Stimulated activated CD8-positive, alpha-beta memory T cell treated with anti-CD3 and anti-CD28 coated beads, Interleukin-4, amount 100 ng/mL, for 1 hour (primary cell): ENCODE results near the gene PDRG1.

Source experiments
- DNase-seq, 2 donors: peaks; one replicate each; pipeline ENCODE4 v3.0.0-alpha.2; 2020; ENCODE audit warnings: low read depth in 2 of 2, low spot score in 1 of 2

Gene PDRG1

GRCh38 chr20:31951530-31952453 is at the start of gene PDRG1:
TSS of gene PDRG1 (minus strand) at chr20:31952046. CDS start at chr20:31951961, 85 bp downstream.
- DNase-seq: peak; percentile 94 to 96

DNA sequence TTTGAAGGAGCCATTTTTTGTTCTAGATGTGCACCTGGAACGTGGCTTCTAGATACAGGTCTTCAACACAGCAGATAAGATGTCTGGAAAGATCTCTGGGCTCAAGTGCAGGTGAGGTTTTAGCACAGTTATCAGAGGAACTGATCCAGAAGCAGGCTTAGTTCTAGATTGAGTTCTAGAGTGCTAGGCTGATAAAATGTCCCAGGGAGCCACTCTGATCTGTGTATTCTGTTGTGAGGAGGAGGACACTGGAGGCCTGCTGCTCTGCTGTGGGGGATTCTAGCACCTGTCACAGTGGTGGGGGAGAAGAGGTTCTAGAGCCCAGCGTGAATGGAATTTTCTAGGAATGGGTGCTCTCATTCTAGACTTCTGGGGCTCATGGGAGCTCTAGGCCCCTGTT is 46.4 kb upstream of the PDRG1 start:
- no peak for DNase-seq

DNA sequence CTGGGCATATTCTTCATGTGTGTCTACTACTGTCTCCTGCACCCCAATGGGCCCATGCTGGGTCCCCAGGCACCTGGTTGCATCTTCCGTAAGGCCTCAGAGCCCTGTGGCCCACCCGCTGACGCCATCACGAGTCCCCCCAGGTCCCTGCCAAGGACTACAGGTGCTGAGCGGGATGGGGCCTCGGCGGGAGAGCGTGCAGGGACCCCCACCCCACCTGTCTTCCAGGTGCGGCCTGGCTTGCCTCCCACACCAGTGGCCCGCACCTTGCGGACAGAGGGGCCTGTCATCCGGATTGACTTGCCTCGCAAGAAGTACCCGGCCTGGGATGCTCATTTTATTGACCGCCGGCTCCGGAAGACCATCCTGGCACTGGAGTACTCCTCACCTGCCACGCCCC is 45.1 kb upstream of the PDRG1 start:
- no peak for DNase-seq

DNA sequence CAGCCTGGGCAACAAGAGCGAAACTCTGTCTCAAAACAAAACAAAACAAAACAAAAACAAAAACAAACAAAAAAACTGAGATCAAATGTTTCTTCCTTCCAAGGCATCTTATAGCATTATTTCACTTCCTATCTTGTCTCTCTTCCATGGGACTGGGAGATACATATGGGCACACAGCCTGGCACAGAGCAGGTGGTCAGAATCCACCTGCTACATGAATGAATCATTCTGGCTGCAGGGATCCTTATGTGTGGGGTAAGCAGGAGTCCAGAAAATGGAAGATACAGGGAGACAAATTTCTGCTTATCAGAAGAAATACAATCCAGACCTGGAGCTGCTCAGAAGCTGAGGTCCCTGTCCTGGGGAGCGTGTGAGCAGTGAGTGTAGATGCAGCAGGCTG is 40.2 kb upstream of the PDRG1 start:
- no peak for DNase-seq

DNA sequence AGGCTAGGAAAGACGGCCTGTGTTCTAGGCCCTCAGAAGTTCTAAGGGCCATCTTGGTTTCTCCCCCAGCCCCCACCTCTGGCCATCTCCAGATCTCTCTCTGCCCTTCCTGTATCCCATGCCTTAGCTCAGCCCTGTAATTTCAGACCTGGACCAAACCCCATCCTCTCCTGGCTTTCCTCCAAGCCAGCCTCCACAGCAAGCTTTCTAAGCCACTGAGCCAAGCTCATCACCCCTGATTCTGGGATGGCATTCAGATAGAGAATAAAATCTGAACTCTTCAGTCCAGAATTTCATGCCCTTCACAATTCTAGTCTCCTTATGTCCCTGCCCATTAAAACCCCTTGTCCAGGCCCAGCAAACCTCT is 39.5 kb upstream of the PDRG1 start:
- DNase-seq: no peak

- no peak for DNase-seq
Observed at GRCh38 chr20:31990641-31991338, 38.9 kb upstream of the PDRG1 start.

GRCh38 chr20:31989030-31989645 is 37.3 kb upstream of the PDRG1 start:
- DNase-seq: no peak

DNA sequence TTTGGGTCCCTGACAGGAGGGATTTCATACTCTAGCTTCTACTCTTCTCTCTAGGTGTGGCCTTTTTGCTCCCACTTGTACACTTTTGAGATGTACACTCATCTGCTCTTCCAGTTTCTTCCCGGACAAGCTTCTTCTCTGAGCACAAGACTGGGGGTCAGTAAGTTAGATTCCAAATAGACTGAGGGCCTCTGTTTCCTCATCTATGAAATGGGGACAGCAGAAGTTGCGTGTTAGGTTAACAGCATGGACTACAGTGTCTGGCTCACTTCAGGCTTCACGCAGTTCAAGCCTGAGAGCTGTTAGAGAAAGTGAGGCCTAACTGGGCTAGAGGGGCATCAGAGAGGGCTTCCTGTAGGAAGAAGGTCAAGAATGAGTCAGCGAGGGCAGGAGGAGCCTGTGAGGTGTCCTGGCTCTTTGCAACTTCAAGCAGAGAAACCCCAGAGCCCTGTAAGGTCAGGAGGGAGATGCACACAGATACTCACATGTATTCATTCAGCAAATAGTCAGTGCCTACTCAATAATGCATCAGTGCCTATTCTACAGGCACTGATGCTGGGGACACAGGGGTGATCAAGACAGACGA is 36.7 kb upstream of the PDRG1 start:
- DNase-seq: no peak

- no peak for DNase-seq
Observed at GRCh38 chr20:31987744-31988143, 35.9 kb upstream of the PDRG1 start.

GRCh38 chr20:31984981-31985471 is 33.2 kb upstream of the PDRG1 start:
- no peak for DNase-seq

- no peak for DNase-seq
Observed at GRCh38 chr20:31981784-31982183, 29.9 kb upstream of the PDRG1 start.

- DNase-seq: no peak
Observed at GRCh38 chr20:31979713-31980426, 28.0 kb upstream of the PDRG1 start.

DNA sequence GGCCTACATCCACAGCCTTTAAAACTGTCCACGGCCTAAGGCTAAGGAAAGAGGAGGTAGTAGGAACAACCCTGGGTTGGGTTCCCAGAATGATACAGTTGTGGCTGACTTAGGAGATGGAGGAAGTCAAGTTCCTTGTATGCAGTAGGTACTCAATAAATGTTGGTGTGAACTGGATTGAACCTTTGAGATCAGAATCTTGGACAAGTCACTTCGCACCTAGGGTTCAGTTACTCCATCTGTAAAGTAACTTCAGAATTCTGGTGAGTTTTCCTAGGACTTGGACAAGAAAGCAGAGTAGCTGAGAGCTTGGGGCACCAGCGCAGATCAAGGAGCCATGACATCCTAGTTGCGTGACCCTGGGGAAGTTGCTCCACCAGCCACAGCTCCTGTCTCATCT is 25.2 kb upstream of the PDRG1 start:
- no peak for DNase-seq

DNA sequence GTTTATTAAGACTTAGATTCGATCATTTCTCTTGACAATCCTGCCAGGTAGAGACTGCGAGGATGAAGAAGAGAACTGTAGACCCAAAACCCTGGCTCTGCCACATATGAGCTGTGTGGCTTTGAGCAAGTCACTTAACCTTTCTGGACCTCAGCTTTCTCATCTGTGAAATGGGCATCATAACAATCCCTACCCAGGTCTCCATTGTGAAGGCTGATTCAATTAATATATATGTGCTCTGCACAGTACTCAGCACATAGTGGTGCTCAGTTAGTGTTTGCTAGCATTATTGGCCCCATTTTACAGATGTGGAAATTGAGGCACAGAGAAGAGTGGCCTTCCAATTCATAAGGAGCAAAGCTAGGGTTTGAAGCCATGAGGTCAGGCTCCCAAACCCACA is 24.0 kb upstream of the PDRG1 start:
- DNase-seq: no peak

- DNase-seq: no peak
Observed at GRCh38 chr20:31974951-31975487, 23.2 kb upstream of the PDRG1 start.

DNA sequence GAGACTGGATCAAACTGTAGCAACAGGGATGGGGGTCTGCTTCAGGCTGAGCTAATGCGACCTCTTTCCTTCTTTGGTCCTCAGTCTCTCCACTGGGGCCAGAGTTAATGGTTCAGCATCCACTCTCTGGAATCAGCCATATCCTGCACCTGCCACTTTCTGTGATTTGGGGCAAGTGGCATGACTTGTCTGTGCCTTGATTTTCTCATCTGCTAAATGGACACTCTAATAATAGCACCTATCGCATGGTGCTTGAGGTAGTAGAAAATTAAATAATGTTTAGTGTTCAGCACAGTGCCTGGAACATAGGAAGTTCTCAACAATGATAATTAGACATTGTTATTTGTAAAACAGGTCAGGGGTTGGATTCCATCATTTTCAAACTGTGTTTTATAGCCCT is 22.4 kb upstream of the PDRG1 start:
- DNase-seq: no peak

DNA sequence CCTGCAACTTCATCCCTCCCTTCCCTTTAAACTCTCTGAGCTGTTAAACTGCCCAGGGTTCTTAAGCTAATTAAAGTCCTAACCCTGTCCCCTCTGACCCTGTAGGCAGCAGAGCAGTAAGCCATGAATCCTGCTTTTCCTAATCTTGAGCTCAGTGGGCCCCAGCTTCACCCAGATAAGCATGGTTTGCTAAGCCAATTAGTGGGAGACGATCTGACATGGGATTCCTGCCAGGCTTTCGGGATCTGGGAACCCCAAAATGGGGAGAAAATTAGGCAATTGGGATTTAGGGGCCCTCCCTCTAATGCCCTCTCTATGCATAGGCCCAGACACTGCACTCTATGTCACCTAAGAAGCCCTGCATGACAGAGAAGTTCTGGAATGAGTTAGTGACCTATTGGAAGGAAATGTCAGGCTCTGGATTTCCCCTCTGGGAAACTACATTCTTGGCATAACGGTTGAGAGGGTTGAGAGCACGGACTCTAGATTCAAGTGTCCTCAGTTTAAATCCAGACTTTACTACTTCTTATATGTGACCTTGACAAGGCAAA is 20.7 kb upstream of the PDRG1 start:
- DNase-seq: no peak

DNA sequence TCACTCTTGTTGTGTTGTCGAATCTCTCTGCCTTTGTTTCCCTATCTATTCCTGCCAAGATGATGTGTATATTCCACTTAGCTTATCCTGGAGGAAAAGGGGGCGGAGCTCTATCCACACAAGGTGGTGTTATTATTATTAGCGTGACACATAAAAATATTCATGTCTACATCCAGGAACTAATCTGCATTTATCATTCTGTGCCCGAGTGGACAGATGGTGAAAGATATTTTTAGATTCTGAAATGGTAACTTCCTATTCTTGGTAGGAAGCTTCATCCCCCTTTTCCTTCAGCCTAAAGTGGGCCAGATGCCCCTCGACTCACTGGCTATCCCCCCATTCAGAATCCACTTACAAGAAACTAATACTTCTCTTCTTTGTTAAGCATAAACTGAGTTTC is 18.1 kb upstream of the PDRG1 start:
- DNase-seq: no peak

DNA sequence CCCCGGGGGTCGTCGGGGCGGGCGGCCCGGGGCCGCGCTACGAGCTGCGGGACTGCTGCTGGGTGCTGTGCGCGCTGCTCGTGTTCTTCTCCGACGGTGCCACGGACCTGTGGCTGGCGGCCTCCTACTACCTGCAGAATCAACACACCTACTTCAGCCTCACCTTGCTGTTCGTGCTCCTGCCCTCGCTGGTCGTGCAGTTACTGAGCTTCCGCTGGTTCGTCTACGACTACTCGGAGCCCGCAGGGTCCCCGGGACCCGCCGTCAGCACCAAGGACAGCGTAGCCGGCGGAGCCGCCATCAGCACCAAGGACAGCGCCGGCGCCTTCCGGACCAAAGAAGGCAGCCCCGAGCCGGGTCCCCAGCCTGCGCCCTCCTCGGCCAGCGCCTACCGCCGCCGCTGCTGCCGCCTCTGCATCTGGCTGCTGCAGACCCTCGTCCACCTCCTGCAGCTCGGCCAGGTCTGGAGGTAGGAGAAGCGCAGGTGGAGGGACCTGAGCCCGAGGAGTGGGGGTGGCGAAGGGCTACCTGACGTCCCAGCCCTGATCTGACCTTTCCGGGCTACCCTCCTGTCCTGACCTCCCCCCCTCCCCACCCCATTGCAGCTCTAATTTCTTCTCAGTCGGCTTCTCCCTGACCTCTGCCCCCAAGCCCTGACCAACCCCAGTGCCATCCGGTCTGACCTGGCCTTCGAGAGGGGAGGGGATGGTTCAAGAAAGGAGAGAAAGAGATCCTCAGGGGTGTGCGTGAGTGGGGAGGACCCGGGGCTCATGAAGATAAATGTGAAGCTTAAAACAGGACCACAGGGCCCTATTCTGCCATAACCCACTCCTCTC is 16.7 kb upstream of the PDRG1 start:
- peak; percentile 52 to 65 for DNase-seq
